Neural cell (in vitro differentiated cells): ENCODE results near the gene MARK3. TPM values are rescaled to one million over a fixed set of nuclear protein-coding genes. Genes with fewer than 3 reads are reported as not detected.

ENCODE experiments used
- H2AFZ ChIP-seq: fragments of 200-600, 300-800 bp; sonication (generic), shearing (Covaris generic); 2 replicates; pipeline ENCODE4 v1.6.0; 2014; ENCODE audit warnings: low read depth, mild to moderate bottlenecking, antibody characterized with exemption, low read length, moderate library complexity
- H3F3A ChIP-seq: fragments of 200-600 bp; shearing (Covaris generic); 2 replicates; pipeline ENCODE4 v1.6.1; 2016; ENCODE audit warnings: mild to moderate bottlenecking, moderate library complexity, mixed read lengths, antibody characterized with exemption, low read length; ENCODE audit not compliant: insufficient read depth, poor library complexity, severe bottlenecking
- H3K27ac ChIP-seq: fragments of 200-600, 300-800 bp; sonication (generic), shearing (Covaris generic); 2 replicates; pipeline ENCODE4 v1.5.1; 2014; ENCODE audit warnings: mild to moderate bottlenecking, low read length, moderate library complexity
- H3K27me3 ChIP-seq: fragments of 300-800, 200-600 bp; sonication (generic), shearing (Covaris generic); 2 replicates; pipeline ENCODE4 v1.6.0; 2014; ENCODE audit warnings: mild to moderate bottlenecking, low read depth, low read length, moderate library complexity; ENCODE audit not compliant: insufficient read depth
- H3K36me3 ChIP-seq: fragments of 300-800, 200-600 bp; sonication (generic), shearing (Covaris generic); 2 replicates; pipeline ENCODE4 v1.5.1; 2014; ENCODE audit warnings: mild to moderate bottlenecking, antibody characterized with exemption, low read length, moderate library complexity; ENCODE audit not compliant: insufficient read depth
- H3K4me2 ChIP-seq: fragments of 300-800, 200-600 bp; sonication (generic), shearing (Covaris generic); 2 replicates; pipeline ENCODE4 v1.6.0; 2014; ENCODE audit warnings: mild to moderate bottlenecking, low read length
- H3K4me3 ChIP-seq: fragments of 300-800, 200-600 bp; sonication (generic), shearing (Covaris generic); 2 replicates; pipeline ENCODE4 v1.5.1; 2014; ENCODE audit warnings: mild to moderate bottlenecking, low read length, moderate library complexity
- H3K79me2 ChIP-seq: fragments of 200-600 bp; shearing (Covaris generic); replicated peaks from 2 replicates; pipeline ENCODE4 v1.6.0; 2014; ENCODE audit warnings: mild to moderate bottlenecking, low read length, moderate library complexity; ENCODE audit not compliant: insufficient read depth
- H3K9ac ChIP-seq: fragments of 300-800, 200-600 bp; sonication (generic), shearing (Covaris generic); 2 replicates; pipeline ENCODE4 v1.6.1; 2016; ENCODE audit warnings: mild to moderate bottlenecking, low read length, mixed read lengths
- H3K9me2 ChIP-seq: fragments of 200-600 bp; shearing (Covaris generic); 2 replicates; pipeline ENCODE4 v1.6.1; 2016; ENCODE audit warnings: mild to moderate bottlenecking, low read length, mixed read lengths; ENCODE audit not compliant: insufficient read depth
- H3K9me3 ChIP-seq: fragments of 200-600, 300-800 bp; sonication (generic), shearing (Covaris generic); 2 replicates; pipeline ENCODE4 v1.6.1; 2016; ENCODE audit warnings: mild to moderate bottlenecking, mixed run types, low read length, moderate library complexity, mixed read lengths
- H4K20me1 ChIP-seq: fragments of 200-600 bp; shearing (Covaris generic); 2 replicates; pipeline ENCODE4 v1.6.1; 2016; ENCODE audit warnings: mild to moderate bottlenecking, mixed run types; ENCODE audit not compliant: insufficient read depth
- EP300 ChIP-seq: fragments of 450-650 bp; conservative IDR thresholded peaks from 2 replicates; pipeline ENCODE4 v1.6.1; 2014; ENCODE audit warnings: antibody characterized with exemption, mild to moderate bottlenecking, moderate library complexity; ENCODE audit not compliant: poor library complexity, severe bottlenecking
- EZH2 ChIP-seq: fragments of 200-600, 300-800 bp; shearing (Covaris generic), sonication (generic); IDR thresholded peaks from 2 replicates; pipeline ENCODE4 v1.6.1; 2014; ENCODE audit warnings: antibody characterized with exemption, low read length, borderline replicate concordance, mild to moderate bottlenecking; ENCODE audit not compliant: insufficient read depth, poor library complexity, severe bottlenecking
- MXI1 ChIP-seq: fragments of 450-650 bp; conservative IDR thresholded peaks from 2 replicates; pipeline ENCODE4 v1.6.1; 2014; ENCODE audit warnings: antibody characterized with exemption, mild to moderate bottlenecking; ENCODE audit not compliant: poor library complexity, severe bottlenecking
- POLR2AphosphoS5 ChIP-seq: IDR thresholded peaks from 2 replicates; pipeline ENCODE4 v1.6.1; 2012
- RAD21 ChIP-seq: fragments of 450-650 bp; conservative IDR thresholded peaks from 2 replicates; pipeline ENCODE4 v1.6.1; 2014; ENCODE audit warnings: antibody characterized with exemption, mild to moderate bottlenecking, moderate library complexity
- SMC3 ChIP-seq: fragments of 450-650 bp; conservative IDR thresholded peaks from 2 replicates; pipeline ENCODE4 v1.6.1; 2014; ENCODE audit warnings: antibody characterized with exemption, mild to moderate bottlenecking, moderate library complexity; ENCODE audit not compliant: poor library complexity
- TAF1 ChIP-seq: IDR thresholded peaks from 2 replicates; pipeline ENCODE4 v1.6.1; 2012; ENCODE audit warnings: low read depth
- polyA plus RNA-seq: library from polyadenylated mRNA; depleted of rRNA; stranded (reverse); fragments of >200 nt; gene quantifications from 2 replicates; pipeline ENCODE4 v1.2.3, GENCODE V29; 2014
- TF ChIP-seq, protein P1 (sequence below): fragments of 450-650 bp; IDR thresholded peaks from 2 replicates; pipeline ENCODE4 v1.5.1; 2014; ENCODE audit warnings: antibody characterized with exemption, mild to moderate bottlenecking, moderate library complexity; ENCODE audit not compliant: poor library complexity, severe bottlenecking

The MARK3 gene
- polyA plus RNA-seq, 1 donor from 2014 or later: 158 TPM

DNA sequence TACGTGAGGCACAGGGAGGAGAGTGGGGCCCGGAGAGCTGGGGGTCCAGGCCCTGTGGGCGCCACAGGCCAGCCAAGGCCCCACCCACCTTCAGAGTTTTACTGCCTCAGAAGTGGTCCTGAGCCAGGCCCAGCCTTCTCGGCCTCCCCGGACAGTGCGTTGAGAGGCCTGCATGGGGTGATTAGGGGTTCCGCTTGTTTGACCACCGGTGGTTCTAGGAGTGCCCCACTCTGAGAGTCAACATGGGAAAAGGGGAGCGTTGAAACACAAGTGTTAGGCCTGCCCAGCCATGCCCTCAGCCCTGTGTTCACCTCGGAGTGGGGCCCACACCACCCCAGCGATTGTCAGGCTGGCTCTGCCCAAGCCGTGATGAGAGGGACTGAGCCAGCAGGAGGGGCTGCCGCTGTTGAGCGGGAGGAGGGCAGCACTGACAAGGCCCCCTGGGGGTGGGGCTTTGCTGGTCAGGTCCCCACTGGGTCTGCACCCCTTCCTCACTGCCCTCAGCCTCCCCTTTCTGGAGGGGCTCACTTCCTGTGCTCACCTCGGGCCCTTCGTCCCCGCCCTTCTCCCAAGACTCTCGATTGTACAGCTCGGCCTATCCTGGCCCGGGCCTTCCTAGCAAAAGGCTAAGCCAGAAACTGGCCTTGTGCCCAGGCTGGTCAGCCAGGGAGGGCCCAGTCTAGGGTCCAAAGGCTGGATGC, 132.7 kb downstream of the MARK3 start:
- no peak overlapping the region for H3K27ac ChIP-seq
- no peak overlapping the region for H2AFZ ChIP-seq
- H3K27me3 ChIP-seq: no peaks in the 10 kb centered on the region
- H3K4me2 ChIP-seq: no peak overlapping the region
- peak overlapping the region; percentile 23 for H3K9ac ChIP-seq
- peaks cover 19% of the 10 kb centered on the region for H4K20me1 ChIP-seq
- no peaks in the 10 kb centered on the region for H3K9me3 ChIP-seq
- H3K4me3 ChIP-seq: no peak overlapping the region
- H3K9me2 ChIP-seq: no peaks in the 10 kb centered on the region
- H3F3A ChIP-seq: no peaks in the 10 kb centered on the region
- H3K36me3 ChIP-seq: peaks cover 7% of the 10 kb centered on the region
- peaks cover 16% of the 10 kb centered on the region for H3K79me2 ChIP-seq
- no peak for TF ChIP-seq SMC3
- TF ChIP-seq, protein P1, sequence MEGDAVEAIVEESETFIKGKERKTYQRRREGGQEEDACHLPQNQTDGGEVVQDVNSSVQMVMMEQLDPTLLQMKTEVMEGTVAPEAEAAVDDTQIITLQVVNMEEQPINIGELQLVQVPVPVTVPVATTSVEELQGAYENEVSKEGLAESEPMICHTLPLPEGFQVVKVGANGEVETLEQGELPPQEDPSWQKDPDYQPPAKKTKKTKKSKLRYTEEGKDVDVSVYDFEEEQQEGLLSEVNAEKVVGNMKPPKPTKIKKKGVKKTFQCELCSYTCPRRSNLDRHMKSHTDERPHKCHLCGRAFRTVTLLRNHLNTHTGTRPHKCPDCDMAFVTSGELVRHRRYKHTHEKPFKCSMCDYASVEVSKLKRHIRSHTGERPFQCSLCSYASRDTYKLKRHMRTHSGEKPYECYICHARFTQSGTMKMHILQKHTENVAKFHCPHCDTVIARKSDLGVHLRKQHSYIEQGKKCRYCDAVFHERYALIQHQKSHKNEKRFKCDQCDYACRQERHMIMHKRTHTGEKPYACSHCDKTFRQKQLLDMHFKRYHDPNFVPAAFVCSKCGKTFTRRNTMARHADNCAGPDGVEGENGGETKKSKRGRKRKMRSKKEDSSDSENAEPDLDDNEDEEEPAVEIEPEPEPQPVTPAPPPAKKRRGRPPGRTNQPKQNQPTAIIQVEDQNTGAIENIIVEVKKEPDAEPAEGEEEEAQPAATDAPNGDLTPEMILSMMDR: no peak
- no peak for TF ChIP-seq TAF1
- no peak for TF ChIP-seq MXI1
- TF ChIP-seq RAD21: no peak

DNA sequence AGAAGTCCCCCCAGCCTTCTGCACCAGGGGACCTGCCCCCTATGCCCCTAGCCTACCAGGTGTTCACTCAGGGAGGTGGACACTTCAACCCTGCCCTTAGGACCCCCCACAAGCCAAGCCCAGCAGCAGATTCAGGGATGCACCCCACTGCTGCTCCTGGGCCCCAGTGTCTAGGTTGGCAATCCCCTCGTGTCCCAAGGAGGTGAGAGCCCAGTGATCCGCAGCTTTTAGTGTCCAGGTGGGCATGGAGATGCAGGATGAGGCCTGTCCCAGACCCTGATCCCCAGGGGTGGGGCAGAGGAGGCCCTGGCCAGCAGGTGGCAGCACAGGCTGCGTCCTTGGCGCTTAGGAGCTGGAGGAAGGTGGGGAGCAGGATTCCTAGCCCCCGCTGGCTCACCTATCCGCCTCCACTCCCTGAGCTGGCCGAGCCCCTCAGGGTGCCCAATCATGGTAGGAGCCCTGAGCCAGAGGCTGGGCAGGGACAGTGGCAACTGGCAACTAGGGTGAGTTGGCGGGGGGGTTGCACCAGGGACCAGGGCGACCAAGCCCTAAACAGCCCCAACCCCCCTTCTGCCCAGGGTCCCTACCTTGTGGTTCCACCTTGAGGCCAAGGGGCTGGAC, 133.3 kb downstream of the MARK3 start:
- no peak overlapping the region for H3K27ac ChIP-seq
- H3K9me3 ChIP-seq: no peaks in the 10 kb centered on the region
- H3K36me3 ChIP-seq: peaks cover 7% of the 10 kb centered on the region
- no peak overlapping the region for H2AFZ ChIP-seq
- no peak overlapping the region for H3K4me2 ChIP-seq
- no peaks in the 10 kb centered on the region for H3K27me3 ChIP-seq
- H3F3A ChIP-seq: no peaks in the 10 kb centered on the region
- peaks cover 19% of the 10 kb centered on the region for H4K20me1 ChIP-seq
- peaks cover 16% of the 10 kb centered on the region for H3K79me2 ChIP-seq
- TF ChIP-seq, protein P1: peak; percentile 77
- TF ChIP-seq EP300 (no peak), SMC3 (peak; percentile 61), MXI1 (no peak), RAD21 (peak; percentile 56), POLR2AphosphoS5 (no peak), EZH2 (no peak), TAF1 (no peak)
- H3K9ac ChIP-seq: peak overlapping the region; percentile 23
- H3K9me2 ChIP-seq: no peaks in the 10 kb centered on the region
- H3K4me3 ChIP-seq: no peak overlapping the region
